ENCODE data around the gene RGS10. TPM values are rescaled to one million over a fixed set of nuclear protein-coding genes. Genes with fewer than 3 reads are reported as not detected.

RGS10 gene, protein sequence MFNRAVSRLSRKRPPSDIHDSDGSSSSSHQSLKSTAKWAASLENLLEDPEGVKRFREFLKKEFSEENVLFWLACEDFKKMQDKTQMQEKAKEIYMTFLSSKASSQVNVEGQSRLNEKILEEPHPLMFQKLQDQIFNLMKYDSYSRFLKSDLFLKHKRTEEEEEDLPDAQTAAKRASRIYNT
- total RNA-seq, result 10 to 100 TPM; 29.9 to 47.6 TPM

DNA sequence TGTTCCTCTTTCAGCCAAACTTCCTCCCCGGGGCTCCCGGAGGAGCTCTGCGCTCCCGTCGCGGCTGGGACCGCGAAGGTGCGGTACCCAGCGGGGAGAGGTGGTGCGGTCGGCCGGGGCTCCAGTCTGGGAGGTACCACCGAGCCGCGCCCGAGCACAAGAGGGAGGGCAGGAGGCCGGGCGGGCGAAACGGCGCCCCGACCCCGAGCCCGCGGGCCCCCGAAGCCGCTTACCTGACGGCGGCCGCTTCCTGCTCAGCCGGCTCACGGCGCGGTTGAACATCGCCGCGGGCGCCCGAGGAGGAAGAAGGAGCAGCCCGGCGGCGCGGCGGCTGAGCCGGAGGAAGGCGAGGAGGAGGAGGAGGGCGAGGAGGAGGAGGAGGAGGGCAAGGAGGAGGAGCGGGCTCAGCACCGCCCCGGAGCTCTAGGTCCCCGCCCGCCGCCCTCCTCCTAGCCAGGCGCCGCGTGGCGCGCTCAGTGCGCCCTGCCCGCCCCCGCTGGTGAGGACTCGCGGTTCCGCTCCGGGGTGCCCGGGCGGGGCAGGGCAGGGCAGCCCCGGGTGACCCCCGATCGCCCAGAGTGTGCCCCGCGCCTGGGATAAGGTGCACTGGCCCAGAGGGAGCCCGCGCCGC is at the start of gene RGS10:
TSS of gene RGS10 (minus strand) at position 363 of the 631 bp plus-strand sequence. CDS start at position 282, 81 bp downstream.

Other genes with a start within 250 kb of the RGS10 start
- 10 to 100 TPM; 33.7 to 45.0 TPM for gene TIAL1, start 54.2 kb upstream of the RGS10 start, total RNA-seq
- 10 to 100 TPM; 13.4 to 16.7 TPM for gene BAG3, start 108.7 kb upstream of the RGS10 start, total RNA-seq
- 10 to 100 TPM; 33.7 to 81.6 TPM for gene INPP5F, start 183.3 kb upstream of the RGS10 start, total RNA-seq